ENCODE measurements around the gene CSAD. TPM values are rescaled to one million over a fixed set of nuclear protein-coding genes. Genes with fewer than 3 reads are reported as not detected.
"Not testable (repeated sequence)": the region's sequence is repeated elsewhere in the genome, so short reads cannot be mapped to it uniquely, and the experiment has no call there.

Gene CSAD
- total RNA-seq, 1 experiment from 2014 or later, result 12.6 TPM

GRCh38 chr12:53113951-53114350, 66.8 kb downstream of the CSAD start:
- no peak for DNase-seq (ENCODE audit: extremely low read depth, low read depth)

- DNase-seq (ENCODE audit: extremely low read depth, low read depth), result no peak
Measured at GRCh38 chr12:53113136-53113705, 67.5 kb downstream of the CSAD start.

GRCh38 chr12:53112431-53112830, 68.3 kb downstream of the CSAD start:
- not testable (repeated sequence) for DNase-seq (ENCODE audit: extremely low read depth, low read depth)

Small RNA genes within 50 kb of the gene (small RNA-seq; reads per million reads assigned to genes)
- gene HIGD1AP1 (0 to 0.12 reads per million in 2 experiments), gene RNU6-333P (0 reads per million in 2 experiments)

Other genes with a start within 250 kb of the CSAD start
- gene KRT18, start 231.8 kb downstream of the CSAD start, total RNA-seq (2014; rRNA removed; shearing (Covaris generic)), result 692 and 718 TPM in 2 replicates
- 827 and 879 TPM in 2 replicates for gene EIF4B, start 174.5 kb downstream of the CSAD start, total RNA-seq (2014; rRNA removed; shearing (Covaris generic))
- 12.1 and 16.9 TPM in 2 replicates for gene TNS2, start 130.9 kb downstream of the CSAD start, total RNA-seq (2014; rRNA removed; shearing (Covaris generic))
- 24.4 and 28.5 TPM in 2 replicates for gene SPRYD3, start 101.5 kb downstream of the CSAD start, total RNA-seq (2014; rRNA removed; shearing (Covaris generic))
- gene IGFBP6, start 83.3 kb downstream of the CSAD start, total RNA-seq (2014; rRNA removed; shearing (Covaris generic)), result 53.1 and 54.9 TPM in 2 replicates
- not detected in 2 replicates for gene SOAT2, start 77.4 kb downstream of the CSAD start, total RNA-seq (2014; rRNA removed; shearing (Covaris generic))
- gene ZNF740, start 203 bp downstream of the CSAD start, total RNA-seq (2014; rRNA removed; shearing (Covaris generic)), result 12.3 and 14.9 TPM in 2 replicates
- not detected in 2 replicates for gene ITGB7, start 26.3 kb upstream of the CSAD start, total RNA-seq (2014; rRNA removed; shearing (Covaris generic))
- 8.5 and 12.0 TPM in 2 replicates for gene RARG, start 51.3 kb upstream of the CSAD start, total RNA-seq (2014; rRNA removed; shearing (Covaris generic))
- 12.3 and 15.7 TPM in 2 replicates for gene ESPL1, start 87.4 kb upstream of the CSAD start, total RNA-seq (2014; rRNA removed; shearing (Covaris generic))
- 346 and 357 TPM in 2 replicates for gene PFDN5, start 114.6 kb upstream of the CSAD start, total RNA-seq (2014; rRNA removed; shearing (Covaris generic))
- 112 and 124 TPM in 2 replicates for gene MYG1, start 118.8 kb upstream of the CSAD start, total RNA-seq (2014; rRNA removed; shearing (Covaris generic))
- 92.3 and 98.9 TPM in 2 replicates for gene AAAS, start 140.7 kb upstream of the CSAD start, total RNA-seq (2014; rRNA removed; shearing (Covaris generic))
- gene SP7, start 155.4 kb upstream of the CSAD start, total RNA-seq (2014; rRNA removed; shearing (Covaris generic)), result not detected in 2 replicates
- 49.4 and 51.7 TPM in 2 replicates for gene SP1, start 199.3 kb upstream of the CSAD start, total RNA-seq (2014; rRNA removed; shearing (Covaris generic))
- gene AMHR2, start 242.9 kb upstream of the CSAD start, total RNA-seq (2014; rRNA removed; shearing (Covaris generic)), result 0.15 TPM in 1 of 2 replicates, not detected in the other